NCI-H2227 (cell line): ENCODE results near the gene CTCFL.
"Not testable (repeated sequence)": the region's sequence is repeated elsewhere in the genome, so short reads cannot be mapped to it uniquely, and the experiment has no call there.

Experiments used
- DNase-seq: peaks from one replicate; lab custom pipeline; 2025; ENCODE audit not compliant: unreplicated experiment; lab: John Stamatoyannopoulos, UW

CTCFL gene

DNA sequence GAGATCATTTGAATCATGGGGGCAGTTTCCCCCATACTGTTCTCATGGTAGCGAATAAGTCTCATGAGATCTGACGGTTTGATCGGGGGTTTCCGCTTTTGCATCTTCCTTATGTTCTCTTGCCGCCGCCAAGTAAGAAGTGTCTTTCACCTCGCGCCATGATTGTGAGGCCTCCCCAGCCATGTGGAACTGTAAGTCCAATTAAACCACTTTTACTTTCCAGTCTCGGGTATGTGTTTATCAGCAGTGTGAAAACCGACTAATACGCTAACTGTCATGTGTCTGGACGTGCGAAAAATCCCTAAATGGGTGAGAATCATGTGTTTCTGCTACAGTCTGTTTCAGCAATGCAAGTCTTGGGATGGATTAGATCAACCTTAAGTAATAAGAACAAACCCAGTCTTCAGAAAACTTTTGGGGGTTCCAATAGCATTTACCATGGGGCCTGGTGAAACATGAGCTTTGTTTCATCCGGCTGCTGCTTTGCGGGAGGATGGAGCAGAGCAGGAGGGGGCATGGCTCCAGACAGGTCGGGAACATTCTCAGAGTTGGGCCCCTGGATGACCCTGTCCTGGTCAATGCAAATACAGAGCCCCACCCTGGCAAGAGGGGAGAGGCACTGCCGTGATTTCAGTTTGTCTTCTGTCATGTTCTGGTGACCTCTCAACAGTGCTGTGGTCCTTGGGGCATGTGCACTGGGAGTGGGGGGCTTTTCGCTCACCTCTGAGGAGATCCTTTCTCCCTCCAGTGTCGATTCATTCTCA lies 41.5 kb downstream of the CTCFL start:
- DNase-seq: no peak

DNA sequence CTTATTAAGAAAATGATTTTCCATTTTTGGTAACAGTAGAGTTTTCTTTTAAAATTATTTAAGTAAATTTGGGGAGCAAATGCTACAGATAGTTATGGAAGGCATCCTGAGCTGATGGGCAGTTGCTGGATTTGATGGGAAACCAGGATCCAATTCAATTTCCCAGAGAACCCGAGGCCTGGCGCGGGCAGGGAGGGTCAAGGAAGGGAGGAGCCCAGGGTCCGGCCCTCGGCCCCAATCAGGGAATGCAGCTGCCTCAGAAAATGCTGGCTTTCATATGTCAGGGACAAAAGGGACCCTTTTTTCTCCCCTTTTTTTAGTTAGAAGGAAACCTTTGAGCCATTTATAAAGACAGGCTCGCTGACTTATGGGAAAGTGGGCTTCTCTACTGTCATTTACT lies 42.1 kb downstream of the CTCFL start:
- no peak for DNase-seq

DNA sequence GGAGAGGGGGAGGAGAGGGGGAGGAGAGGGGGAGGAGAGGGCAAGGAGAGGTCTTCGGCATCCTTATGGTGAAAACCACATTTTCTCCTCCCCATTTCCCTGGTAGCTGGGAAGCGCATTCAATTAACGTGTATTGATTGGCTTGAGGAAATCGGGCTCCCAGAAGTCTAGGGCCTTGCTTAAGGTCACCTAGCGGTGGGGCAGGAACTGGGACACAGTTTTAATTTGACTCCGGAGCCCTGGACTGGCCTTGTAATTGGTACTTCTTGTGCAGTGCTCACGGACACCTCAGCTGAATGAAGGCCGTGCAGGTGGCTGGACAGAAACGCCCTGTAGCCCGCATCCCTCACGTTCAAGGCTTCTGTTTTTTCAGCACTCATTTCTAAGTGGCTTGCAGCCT lies 42.8 kb downstream of the CTCFL start:
- no peak for DNase-seq

DNA sequence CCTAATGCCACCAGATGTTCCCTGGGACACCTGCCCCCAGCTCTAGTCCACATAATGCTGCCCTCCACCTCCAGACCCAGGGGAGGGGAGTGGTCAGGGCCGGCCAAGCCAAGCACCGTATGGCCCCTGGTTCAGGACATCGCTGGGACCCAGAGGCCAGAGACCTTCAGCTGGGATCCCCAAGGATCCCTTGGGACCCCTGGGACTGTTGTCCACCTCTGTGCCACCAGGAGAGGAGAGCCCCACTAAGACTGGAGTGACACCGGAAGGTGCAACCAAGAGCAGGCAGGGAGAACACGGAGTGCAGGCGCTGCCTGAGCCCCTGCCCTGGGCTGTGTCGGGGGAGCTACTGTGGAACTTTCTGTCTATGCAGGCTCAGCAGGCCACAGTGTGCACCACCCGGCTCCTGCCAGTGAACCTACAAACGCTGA lies 43.6 kb downstream of the CTCFL start:
- DNase-seq: no peak

DNA sequence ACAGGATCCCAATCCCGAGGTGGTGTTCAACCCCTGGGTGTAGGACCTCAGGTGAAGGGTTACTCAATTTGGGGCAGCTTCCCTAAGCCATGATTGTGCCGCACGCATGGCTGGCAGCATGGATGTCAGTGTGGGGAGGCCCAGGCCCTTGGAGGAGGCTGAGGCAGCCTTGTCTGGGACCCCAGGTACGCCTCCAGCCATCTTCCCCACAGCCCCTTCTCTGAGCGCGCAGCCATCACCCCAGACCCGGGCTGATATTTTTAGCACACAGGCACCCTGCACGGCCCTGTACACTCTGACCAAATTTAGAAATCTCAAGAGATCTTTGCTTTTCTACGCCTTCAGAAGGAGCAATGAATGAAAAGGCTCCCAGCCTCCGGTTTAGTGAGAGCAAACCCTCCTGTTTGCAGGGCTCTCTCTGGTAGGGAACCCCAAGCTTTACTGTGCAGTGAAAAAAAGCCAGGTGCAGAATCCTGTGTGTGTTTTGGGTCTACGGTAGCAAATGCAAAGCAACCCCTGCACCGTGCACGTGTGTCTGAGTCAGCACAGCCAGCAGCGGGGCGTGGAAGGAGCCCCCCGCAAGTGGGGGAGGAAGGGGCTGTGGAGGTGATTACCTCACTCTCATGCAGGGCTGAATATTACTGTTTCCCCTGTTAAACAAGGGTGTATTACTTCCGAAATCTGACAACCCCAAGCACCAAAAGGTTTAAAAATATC lies 44.3 kb downstream of the CTCFL start:
- no peak for DNase-seq

DNA sequence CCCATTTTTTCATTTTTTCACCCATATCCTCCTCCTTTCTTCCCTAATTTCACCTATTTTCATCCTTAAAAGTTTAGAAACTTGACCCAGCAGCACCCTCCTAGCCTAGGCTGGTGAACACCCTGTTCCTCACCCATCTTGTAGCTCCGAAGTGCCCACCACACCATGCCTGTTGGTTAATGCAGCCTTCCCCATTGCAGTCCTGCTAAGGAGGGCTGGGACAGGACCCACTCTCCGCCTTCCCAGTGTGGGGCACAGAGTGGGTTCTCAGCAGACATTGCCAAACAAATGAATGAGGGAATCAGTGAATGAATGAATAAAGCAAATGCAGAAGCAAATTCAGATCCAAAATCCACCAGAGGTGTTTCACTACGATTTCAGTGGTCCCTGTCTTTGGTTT lies 45.7 kb downstream of the CTCFL start:
- no peak for DNase-seq

DNA sequence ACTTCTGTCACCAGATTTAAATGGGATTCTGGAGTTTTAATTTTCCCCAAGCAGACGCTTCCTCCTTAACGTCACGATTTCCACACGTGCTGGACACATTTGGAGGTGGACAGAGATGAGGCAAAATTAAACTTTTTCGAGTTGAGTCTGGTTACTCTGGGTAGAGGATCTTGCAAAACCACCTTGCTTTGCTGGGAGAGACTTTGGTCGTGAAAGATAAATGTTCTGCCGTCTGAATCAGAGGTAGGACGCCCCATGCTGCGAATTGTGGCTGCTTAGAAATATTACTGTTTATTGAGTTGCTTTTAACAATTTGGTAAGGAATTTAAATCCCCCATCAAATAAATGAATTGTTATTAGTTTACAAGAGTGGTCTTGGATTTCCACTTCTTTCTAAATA lies 46.8 kb downstream of the CTCFL start:
- DNase-seq: no peak

DNA sequence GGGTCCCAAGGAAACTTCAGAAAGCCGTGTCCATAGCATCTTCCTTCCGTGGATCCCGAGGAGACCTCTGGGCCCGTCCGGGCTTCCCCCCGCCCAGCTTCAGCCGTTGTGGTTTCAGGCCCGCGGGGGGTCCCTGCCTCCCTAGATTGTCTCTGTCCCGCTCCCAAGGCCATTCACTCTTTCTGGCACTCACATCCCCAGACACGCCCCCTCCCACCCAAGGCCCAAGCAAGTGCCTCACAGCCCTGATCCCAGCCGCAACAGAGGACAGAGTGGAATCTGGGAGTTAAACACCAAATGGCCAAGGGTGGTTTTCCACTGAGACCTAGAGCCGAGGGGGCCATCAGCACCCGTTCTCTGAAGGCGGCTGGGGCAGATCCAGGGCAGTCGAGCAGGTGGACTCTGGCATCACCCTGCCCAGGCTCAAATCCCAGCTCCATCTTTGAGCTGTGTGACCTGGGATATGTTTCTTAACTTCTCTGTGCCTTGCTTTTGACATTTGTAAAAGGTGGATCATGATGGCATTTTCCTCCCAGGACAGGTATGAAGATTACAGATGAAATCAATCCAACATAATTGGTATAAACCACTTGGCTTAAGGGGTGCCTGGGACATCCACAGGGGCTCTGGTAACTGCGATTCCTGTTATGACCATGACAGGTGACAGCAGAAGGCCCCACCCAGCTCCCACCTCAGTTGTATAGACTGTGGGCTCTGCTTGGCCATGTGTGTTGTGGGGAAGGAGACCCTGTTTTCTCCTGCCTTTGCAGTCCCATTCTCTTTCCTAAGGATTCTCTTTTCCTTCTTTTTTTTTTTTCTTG lies 48.1 kb downstream of the CTCFL start:
- no peak for DNase-seq

DNA sequence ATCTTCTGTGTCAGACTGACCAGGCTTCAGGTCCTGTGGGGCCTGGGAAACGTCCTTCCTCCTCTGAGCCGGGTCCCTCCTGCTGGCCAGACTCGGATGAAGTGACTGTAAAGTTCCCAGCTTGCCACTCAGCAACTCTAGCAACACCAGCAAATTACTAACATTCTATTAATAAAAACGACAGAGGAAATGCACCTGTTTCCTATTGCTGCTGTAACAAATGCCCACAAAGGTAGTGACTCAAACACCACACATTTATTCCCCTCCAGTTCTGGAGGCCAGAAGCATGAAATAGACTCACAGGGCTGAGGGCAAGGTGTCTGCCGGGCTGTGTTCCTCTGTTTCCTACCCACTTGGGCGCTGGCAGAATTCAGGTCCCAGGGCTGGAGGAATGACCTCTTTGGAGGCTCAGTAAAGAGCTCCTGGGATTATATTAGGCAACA lies 48.8 kb downstream of the CTCFL start:
- DNase-seq: no peak

DNA sequence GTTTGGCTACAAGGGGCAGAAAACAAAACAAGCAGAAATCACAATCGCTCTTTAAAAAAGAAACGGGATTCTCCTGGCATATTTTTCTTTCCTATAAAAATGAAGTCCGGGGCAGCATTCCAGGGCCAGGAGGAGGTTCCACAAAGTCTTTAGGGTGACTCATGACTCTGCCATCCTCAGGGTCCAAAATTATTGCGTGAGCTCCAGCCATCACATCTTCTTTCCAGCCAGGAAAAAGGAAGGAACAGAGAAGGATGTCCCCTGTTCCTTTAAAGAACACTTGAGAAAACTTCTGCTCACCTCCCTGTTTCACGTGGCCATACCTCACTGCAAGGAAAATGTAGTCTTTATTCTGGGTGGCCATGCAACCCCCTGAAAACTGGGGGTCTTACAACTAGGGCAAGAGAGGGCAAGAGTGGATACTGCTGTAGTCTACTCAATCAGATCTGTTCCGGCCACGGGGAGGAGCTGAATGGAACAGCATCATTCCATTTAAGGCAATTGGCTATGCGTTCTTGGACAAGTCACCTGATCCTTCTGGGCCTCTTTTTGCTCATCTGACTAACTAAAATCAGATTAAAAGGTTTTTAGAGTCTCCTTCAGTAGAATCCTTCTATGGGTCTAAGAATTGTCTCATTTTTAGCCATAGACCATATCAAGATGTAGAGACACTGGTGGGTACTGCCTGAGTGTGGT lies 49.4 kb downstream of the CTCFL start:
- no peak for DNase-seq

DNA sequence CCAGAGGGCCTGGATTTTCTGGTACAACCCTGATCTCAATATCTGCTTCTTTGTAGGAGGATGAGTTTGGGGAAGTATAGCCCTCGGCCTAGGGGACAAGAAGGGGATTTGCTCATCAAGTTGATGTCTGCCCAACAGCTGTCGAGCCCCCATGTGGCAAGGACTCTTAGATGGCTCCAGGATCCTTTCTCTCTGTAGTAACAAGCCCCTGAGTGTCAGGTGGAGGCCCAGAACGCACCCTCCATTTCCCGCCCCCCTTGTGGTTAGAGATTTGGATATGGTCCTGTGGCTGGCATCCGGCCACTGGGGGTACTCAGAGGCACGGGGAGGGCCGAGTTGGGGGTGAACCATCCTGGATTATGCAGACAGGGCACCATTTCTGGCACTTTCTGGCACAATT lies 50.1 kb downstream of the CTCFL start:
- DNase-seq: no peak

DNA sequence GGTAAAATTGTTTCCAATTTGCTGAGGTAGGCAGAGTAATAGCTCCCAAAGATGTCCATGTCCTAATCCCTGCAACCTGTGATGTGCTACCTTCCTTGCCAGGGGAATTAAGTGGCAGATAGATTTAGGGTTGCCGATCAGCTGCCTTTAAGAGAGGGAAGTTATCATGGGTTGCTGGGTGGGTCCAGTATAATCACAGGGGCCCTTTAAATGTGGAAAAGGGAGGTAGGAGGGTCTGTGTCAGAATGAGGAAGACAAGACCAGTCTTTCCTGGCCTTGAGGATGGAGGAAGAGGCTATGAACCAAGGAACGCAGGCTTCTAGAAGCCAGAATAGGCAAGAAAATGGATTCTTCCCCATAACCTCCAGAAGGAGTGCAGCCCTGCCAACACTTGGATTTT lies 50.7 kb downstream of the CTCFL start:
- no peak for DNase-seq

DNA sequence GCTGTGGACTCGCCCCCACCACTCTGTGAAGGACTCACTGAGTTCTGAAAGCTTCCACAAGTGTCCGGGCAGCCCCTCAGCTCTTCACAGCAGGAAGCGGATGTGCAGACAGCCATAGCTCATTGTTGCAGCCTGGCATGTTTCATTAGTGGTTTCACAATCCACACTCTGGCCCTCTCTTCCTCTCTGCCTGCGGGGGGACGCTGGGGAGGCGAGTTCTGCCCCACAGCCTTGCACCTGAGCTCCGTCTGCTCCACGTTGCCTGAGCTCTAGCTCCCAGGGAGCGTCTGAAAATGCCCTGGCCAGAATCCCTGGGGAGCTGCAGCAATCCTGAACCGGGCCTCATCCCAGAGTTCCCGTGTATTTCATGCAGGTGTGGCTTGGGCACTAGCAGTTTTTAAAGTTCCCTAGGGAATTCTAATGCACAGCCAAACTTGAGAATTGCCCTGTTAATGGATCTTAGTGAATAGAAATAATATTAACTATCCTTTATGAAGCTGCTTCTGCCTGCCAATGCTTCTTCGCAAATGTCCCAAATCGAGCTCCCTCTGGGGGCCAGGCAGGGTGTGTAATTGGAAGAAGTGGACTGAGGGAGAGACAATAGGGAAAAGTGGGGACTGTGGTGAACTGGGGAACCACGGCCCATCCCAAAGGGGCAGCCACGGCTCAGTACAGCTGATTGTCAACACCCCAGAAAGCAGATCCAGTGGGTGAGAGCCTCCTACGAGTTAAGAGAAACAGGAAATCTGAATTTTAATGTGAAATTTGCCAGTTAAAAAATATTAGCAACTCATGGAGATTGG lies 51.5 kb downstream of the CTCFL start:
- DNase-seq: no peak

DNA sequence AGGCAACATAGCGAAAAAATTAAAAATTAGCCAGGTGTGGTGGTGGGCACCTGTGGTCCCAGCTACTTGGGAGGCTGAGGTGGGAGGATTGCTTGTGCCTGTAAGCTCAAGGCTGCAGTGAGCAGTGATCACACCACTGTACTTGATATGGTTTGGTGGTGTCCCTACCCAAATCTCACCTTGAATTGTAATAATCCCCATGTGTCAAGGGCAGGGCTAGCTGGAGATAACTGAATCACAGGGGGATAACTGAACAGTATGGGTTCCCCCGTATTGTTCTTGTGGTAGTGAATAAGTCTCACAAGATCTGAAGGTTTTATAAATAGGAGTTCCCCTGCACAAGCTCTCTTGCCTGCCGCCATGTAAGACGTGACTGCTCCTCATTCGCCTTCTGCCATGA lies 52.5 kb downstream of the CTCFL start:
- not testable (repeated sequence) for DNase-seq

DNA sequence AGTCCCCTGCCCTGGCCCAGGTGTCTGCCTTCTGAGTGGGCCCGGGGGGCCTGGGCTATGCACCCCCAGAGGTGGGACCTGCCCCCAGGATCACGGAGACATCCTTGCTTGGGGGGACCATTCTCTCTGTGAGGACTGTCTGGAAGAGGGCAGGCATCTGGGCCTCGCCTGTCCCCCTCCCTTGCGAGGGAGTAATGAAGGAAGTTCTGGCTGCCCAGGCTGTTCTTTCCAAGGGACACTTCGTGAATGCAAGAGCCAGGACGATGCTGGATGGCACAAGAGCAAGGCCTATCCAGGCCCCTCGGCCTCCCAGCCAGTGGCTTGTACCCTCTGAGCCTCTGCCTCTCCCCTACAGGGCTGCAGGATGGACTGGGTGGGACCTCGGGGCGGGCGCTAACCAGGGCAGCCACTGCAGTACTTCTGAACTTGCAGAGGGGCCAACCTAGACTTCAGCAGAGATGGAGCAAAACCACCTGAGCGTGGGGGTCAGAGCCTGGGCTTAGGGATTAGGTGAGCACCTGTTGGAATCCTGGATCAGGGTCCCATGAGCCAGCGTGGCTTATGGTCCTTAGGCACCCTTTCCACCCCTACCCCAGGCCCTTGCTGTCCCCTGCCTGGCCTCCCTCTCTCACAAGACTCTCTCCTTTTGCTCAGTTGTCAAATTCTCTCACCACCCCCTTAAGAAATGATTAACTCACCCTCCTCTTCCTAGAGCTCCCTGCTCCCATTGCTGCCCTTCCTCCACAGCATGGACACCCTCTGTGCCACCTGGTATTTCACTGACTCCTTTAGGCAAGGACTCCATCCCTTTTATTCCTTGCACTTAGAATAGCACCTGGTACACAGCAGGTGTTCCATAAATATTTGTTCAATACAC lies 53.2 kb downstream of the CTCFL start:
- no peak for DNase-seq

DNA sequence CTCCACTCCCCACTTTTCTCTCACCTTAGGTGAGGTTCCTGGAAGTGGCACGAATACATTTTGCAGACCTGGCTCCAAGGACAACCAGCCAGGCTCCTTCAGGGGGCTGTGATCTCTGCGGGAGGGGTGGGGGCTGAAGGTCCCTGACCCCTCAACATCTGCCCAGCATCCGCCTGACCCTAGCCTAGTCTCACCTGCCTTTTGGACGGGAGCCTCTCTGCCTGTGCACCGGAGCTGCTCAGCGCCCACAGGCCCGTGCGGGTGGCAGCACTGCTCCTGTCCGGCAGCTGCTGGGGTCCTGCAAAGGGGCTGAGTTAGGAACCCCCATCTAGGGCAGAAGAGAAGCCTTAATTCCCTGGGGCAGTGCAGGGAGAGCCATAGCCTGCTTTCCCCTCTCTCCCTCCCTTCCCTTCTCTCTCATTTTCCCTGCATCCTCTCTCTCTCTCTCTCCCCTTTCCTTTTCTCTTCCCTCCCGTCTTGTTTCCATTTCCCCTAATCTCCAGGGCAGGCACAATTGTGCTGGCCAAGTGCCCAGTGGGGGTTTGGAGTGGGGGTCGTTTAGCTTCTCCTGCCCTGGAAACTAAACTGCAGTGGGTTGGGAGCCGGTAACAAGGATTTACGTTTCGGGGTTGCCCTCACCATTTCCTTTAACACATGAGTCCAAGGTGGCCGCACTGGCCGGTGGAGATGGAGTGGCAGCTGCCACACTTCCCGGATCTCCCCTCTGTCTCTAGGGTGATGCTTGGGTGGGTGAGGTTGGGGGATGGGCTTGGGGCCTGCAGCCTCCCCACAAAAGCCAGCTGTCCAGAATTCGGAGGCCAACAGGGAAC lies 54.1 kb downstream of the CTCFL start:
- no peak for DNase-seq

DNA sequence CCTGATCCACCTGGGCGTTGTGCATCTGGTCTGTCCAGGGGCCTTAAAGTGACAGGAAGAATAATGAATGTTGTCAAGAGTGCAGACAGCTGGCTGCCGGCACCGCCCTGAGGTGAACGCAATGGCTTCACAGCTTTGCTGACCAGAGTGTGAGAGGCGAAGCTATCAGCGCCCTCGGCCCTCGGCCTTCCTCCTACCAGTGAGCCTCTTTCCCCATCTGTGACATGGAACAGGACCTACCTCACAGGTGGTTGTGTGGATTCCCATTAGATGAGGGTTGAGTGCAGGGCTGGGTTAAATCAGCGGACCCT lies 54.8 kb downstream of the CTCFL start:
- no peak for DNase-seq

DNA sequence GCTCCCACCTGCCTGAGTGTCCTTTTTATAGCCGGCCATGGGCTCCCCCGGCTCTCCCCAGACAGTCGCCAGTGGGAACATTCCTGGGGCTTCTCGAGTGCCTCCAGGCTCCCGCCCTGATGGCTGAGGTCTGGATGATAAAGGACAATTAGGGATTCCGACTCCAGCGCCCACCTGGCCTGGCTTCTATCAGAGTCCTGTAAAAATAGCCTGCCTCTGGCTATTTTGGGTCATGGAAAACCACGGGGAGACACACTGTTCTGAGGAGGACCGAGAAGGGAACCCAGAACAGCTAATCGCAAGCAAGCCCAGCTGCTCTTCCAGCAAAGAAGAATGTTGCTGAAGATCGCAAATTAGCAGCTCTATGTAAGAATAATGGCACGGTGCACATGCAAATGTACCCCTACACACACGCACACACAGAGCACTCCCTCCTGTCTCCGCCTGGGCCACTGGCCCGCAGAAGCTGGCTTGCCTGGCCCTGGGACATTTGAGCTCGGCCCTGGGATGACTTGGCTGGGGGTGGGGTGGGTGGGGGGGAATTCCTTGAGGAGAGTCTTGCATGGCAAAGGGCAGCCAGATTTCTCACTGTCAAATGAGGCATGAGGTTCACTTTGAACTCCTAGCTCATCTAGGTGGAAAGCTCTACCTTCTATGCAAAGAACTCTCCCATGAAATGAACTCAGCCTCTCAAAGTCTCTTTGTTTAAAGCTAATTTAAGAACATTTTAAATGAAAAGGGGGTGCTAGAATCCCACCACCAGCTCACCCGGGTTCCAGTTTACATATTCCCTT lies 55.3 kb downstream of the CTCFL start:
- DNase-seq: no peak
